ENCODE measurements around the gene CFAP45.

CFAP45 gene

DNA sequence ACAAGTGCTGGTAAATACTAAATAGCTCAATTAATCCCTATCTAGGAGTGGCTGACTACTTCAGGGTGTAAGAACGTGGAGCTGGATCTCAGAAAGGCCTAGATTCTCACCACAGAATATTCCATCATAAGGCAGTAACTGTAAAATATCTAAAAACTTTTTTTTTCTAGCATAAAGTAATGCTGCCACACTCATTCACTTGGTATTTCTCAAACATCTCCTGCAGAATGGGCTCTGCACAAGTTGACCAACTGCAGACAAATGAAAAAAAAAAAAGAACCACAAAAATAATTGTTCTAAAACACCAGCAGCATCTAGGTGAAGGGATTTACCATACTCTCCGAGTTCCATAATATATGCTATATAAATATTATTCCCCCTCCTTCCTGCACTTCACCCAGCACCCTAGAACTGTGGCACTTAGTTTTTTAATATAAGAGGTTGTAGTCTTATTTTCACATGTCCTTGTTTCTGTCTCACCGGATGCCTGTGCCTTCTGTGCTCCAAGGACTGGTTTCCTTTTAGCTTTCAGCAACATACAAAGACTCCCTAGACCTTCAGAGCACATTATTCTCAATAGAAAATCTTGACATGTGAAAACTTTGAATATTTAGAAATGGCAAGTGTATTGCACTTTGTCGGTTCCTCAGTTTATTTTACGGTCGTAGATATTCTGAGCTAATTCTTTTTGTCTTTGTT lies 46.4 kb downstream of the CFAP45 start:
- DNase-seq (ENCODE audit: low read depth, low spot score): no peak

DNA sequence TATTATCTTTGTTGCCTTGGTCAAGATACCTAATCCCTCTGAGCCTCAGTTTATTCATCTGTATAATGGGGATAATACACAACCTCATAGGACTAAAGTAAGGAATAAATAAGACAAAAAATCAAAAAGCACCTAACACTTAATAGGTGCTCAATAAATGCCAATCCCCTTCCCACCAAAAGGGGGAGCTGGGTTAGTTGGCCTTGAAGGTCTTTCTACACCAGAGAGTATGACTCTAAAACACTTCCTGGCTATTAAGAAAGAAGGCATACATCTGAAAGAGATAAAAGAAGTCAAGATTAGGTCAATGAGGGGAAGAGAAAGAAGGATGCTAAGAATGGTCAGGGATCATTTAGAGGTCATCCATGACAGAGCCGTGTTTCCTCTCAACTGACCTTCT lies 48.6 kb downstream of the CFAP45 start:
- no peak for DNase-seq (ENCODE audit: low read depth, low spot score)

- no peak for DNase-seq (ENCODE audit: low read depth, low spot score)
These were observed 50.2 kb downstream of the CFAP45 start for GRCh38 chr1:159849626-159850366.

GRCh38 chr1:159848326-159848725 lies 51.6 kb downstream of the CFAP45 start:
- no peak for DNase-seq (ENCODE audit: low read depth, low spot score)

GRCh38 chr1:159847231-159847630 lies 52.7 kb downstream of the CFAP45 start:
- no peak for DNase-seq (ENCODE audit: low read depth, low spot score)

- no peak for DNase-seq (ENCODE audit: low read depth, low spot score)
These were observed 54.0 kb downstream of the CFAP45 start for GRCh38 chr1:159845751-159846629.

GRCh38 chr1:159843459-159843858 lies 56.5 kb downstream of the CFAP45 start:
- DNase-seq (ENCODE audit: low read depth, low spot score): no peak

DNA sequence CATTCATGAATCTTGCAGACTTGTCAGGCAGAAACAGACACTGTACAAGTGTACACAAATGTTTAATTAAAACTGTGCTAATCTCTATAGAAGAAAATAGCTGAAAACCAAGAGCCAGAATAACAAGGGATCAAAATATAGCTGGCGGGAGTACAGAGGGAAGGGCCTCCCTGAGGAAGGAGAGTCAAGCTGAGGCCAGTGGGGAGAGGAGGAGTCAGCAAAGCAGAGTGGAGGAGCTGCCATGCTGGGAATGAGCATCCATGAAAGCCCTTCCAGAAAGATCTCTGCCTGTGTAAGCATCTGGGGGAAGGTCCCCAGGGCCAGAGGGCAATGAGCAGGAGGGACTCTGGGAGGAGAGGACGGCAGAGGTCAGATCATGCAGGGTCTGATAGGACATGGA lies 58.2 kb downstream of the CFAP45 start:
- DNase-seq (ENCODE audit: low read depth, low spot score): no peak

- no peak for DNase-seq (ENCODE audit: low read depth, low spot score)
These were observed 60.7 kb downstream of the CFAP45 start for GRCh38 chr1:159839116-159839849.

GRCh38 chr1:159838715-159839114 lies 61.2 kb downstream of the CFAP45 start:
- DNase-seq (ENCODE audit: low read depth, low spot score): no peak

DNA sequence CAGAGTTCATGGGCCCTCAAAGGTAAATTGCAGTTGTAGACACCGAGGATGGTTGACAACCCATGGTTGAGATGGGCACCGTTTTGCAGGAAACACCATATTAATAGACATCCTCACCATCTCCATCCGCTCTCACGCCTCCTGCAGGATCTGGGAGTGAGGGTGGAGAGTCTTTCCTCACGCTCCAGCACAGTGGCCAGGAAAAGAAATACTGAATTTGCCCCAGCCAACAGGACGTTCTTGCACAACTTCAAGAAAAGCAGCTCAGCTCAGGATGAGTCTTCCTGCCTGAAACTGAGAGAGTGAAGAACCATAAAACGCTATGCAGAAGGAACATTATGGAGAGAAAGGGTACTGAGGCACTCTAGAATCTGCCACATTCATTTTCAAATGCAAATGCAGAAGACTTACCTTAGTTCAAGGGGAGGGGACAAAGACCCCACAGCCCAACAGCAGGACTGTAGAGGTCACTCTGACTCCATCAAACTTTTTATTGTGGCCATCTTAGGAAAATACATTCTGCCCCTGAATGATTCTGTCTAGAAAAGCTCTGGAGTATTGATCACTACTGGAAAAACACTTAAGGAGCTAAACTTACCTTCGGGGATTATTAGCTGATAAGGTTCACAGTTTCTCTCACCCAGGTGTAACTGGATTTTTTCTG lies 64.0 kb downstream of the CFAP45 start:
- no peak for DNase-seq (ENCODE audit: low read depth, low spot score)

DNA sequence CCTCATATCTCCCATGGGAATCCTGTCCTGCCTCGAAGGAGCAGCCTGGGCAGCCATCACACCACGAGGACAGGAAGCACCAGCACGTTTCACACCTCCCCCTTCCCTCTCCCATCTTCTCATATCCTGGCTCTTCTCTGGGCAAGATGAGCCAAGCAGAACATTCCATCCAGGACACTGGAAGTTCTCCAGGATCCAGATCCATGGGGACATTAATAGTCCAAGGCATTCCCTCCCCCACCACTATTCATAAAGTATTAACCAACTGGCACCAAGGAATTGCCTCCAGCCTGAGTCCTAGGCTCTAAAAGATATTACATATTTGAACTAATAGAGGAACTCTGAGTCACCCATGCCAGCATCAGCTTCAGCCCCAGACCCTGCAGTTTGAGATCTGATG lies 64.6 kb downstream of the CFAP45 start:
- no peak for DNase-seq (ENCODE audit: low read depth, low spot score)

DNA sequence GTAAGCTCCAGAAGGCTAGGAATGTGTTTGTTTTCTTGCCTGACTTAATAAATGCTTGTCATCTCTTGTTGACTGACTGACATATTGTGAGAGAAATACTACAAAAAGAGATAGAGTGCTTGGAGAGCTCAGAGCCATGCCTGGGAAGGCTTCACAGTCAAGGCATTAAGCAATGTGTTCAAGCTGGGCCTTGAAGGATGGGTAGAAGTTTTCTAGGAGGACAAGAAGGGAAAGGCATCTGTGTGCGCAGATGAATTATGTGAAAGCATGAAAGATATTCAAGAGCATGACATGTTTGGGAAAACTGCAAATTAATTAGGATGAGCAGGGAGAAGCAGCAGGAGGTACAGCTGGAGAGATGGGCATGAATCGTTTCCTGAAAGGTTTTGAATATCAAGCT lies 67.7 kb downstream of the CFAP45 start:
- no peak for DNase-seq (ENCODE audit: low read depth, low spot score)

GRCh38 chr1:159831412-159832141 lies 68.4 kb downstream of the CFAP45 start:
- no peak for DNase-seq (ENCODE audit: low read depth, low spot score)

DNA sequence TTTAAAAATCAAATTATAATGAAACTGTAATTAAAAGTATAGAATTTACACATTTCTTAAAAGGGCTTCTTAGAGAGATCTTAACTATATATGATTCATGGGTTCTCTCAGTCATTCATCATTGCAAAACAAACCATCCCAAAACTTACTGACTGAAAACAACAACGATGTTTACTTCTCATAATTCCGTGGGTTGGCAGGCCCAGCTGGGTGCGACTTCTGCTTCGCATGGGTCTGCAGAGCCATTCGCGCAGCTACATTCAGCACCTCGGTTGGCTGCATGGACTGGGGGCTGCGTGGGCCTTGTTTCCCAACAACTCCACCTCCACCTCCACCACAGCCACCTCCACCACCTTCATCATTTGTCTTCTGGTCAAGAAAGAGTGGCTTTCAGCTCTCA lies 69.2 kb downstream of the CFAP45 start:
- no peak for DNase-seq (ENCODE audit: low read depth, low spot score)

DNA sequence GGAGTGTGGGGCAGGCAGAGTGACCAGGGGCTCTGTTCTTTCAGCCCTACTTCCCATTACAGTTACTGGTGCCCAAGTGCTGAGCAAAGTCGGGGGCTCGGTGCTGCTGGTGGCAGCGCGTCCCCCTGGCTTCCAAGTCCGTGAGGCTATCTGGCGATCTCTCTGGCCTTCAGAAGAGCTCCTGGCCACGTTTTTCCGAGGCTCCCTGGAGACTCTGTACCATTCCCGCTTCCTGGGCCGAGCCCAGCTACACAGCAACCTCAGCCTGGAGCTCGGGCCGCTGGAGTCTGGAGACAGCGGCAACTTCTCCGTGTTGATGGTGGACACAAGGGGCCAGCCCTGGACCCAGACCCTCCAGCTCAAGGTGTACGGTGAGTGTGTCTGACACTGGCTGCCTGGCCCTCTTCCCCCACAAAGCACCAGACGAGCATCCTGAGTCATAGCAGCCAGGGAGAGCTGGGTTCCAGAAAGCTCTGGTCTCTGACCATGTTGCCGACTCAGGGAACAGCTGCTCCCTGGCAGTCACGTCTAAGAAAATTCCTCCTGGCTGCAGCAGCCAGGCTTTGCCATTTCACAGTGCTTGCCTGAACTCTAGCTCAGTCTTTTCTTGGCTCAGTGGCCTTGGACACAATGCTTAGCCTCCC lies 70.0 kb downstream of the CFAP45 start:
- no peak for DNase-seq (ENCODE audit: low read depth, low spot score)

- no peak for DNase-seq (ENCODE audit: low read depth, low spot score)
These were observed 70.7 kb downstream of the CFAP45 start for GRCh38 chr1:159829273-159829634.

GRCh38 chr1:159828581-159829272 lies 71.2 kb downstream of the CFAP45 start:
- no peak for DNase-seq (ENCODE audit: low read depth, low spot score)

DNA sequence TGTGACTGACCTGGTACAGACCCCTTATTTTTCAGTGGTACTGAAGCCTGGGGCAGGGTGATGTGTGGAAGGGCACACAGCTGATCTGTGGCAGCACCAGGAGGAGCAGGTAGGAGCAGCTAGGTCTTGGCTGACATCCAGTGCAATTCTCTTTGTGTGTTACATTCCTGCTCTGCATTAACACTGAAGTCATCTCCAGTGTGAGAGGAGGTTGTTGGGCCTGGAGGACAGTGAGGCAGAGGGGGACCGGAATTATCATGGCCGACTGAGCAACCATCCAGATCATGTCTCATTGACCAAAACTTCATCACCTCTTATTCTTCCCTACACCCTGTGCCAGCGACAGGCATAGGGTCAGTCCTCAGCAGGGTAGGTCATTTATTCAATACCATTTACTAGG lies 71.8 kb downstream of the CFAP45 start:
- no peak for DNase-seq (ENCODE audit: low read depth, low spot score)
